ENCODE data around the gene RAB18.

DNA sequence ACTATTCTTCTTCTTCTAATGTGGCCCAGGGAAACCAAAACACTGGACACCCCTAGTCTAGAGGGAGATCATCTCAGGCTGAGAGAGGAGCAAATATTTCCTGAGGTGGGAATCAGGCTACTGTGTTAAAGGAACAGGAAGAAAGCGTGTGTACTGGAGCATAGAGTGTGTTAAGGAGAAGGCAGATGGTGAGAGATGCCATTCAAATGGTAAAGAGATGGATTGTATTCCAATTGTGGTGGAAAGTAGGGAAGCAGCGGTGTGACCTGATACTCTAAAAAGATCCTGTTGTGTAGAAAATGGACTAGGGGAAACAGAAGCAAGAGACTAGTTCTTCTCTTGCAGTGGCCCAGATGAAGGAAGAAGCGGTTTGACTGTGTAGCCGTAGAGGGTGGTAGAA lies 31.2 kb downstream of the RAB18 start:
- TF ChIP-seq TAF1 (IDR thresholded peaks at IDR 0.05; ENCODE audit: low read depth, low read length) (no peak), POLR2A (IDR thresholded peaks at IDR 0.05; ENCODE audit: low read depth, low read length) (no peak), POLR2AphosphoS5 (IDR thresholded peaks at IDR 0.05; ENCODE audit: low read depth, low read length) (no peak), PAX5 (IDR thresholded peaks at IDR 0.05; ENCODE audit: insufficient read depth, low read length, severe bottlenecking) (no peak)

Data from GM12891 (cell line).